Fibroblast of mammary gland (primary cell): Measurements from ENCODE around the gene PFKFB4.

ENCODE experiments used
- DNase-seq: peaks from one replicate; pipeline ENCODE4 v3.0.0-alpha.2; 2010; ENCODE audit warnings: low read depth
- H3K4me3 ChIP-seq: 2 replicates; pipeline ENCODE4 v1.5.1; 2011; ENCODE audit warnings: low read depth, mild to moderate bottlenecking, low read length, moderate library complexity; ENCODE audit not compliant: control insufficient read depth
- TF ChIP-seq, protein P1 (sequence below): conservative IDR thresholded peaks from 2 replicates; pipeline ENCODE4 v1.5.1; 2011; ENCODE audit warnings: low read depth, low read length, inconsistent platforms; ENCODE audit not compliant: control insufficient read depth, insufficient read depth

Gene PFKFB4

DNA sequence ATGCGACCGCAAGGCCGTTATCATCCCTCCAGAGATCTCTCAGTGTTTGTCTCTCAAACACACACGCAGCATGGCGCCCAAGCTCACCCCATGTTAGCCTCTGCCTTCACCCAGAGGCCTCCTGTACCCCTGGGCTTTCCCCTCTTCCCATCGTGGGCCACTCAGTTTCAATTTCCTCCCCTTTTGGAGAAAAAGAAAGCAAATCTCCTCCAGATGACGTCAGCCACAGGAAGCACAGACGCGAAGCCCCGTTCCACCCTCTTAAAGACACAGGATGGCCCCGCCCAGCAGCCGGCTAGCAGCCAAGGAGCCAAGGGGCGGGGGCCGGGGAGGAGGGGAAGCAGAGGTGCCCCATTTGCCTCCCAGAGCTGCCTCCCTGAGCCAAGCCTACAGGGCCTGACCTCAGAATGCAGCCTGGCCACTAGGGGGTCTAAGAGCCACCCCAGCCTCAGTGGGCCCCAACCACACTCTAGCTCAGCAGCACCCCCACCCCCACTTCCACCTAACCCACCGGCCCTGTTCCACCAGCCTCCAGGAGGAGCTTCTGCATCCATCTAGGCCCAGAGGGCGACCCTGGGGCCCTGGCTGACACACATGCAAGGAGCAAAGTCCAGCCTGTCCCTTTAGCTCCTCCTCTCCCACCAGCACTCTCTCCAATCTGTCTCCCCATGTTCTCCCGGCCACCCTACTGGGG lies 83.5 kb downstream of the PFKFB4 start:
- DNase-seq, result peak; percentile 90
- H3K4me3 ChIP-seq, result peak overlapping the region; percentile 95
- TF ChIP-seq, protein P1, sequence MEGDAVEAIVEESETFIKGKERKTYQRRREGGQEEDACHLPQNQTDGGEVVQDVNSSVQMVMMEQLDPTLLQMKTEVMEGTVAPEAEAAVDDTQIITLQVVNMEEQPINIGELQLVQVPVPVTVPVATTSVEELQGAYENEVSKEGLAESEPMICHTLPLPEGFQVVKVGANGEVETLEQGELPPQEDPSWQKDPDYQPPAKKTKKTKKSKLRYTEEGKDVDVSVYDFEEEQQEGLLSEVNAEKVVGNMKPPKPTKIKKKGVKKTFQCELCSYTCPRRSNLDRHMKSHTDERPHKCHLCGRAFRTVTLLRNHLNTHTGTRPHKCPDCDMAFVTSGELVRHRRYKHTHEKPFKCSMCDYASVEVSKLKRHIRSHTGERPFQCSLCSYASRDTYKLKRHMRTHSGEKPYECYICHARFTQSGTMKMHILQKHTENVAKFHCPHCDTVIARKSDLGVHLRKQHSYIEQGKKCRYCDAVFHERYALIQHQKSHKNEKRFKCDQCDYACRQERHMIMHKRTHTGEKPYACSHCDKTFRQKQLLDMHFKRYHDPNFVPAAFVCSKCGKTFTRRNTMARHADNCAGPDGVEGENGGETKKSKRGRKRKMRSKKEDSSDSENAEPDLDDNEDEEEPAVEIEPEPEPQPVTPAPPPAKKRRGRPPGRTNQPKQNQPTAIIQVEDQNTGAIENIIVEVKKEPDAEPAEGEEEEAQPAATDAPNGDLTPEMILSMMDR, result no peak

DNA sequence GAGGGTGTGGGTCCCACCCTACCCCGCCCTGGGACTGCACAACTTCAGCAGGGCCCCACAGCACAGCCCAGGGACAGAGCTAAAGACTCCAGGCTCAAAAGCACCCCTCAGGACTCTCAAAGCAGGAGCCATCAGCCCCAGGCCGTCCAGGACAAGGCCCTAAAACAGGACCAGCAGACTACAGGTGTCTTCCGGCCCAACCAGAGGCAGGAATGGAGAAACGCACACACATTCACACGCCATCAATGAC lies 84.0 kb downstream of the PFKFB4 start:
- H3K4me3 ChIP-seq, result peak overlapping the region; percentile 95
- no peak for DNase-seq
- TF ChIP-seq, protein P1, result peak; percentile 4

DNA sequence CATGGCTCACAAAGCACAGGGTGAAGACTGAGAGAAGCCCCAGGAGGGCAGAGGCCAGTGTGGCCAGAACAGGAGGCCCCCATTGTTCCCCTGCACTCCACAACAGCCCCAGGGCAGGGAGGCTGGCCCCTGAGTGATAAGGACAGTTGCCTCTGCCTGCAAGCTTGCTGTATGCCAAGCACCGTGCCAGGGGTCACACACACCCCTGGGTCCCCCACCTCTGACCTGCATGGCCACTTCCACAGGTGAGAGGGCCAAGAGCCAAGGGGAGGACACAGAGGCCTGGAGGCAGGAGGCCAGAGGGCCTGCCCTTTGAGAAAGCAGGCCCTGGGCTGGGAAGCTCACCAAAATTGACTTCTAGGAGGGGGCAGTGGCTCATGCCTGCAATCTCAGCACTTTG lies 86.3 kb downstream of the PFKFB4 start:
- TF ChIP-seq, protein P1, result no peak
- DNase-seq, result no peak
- H3K4me3 ChIP-seq, result no peak overlapping the region

DNA sequence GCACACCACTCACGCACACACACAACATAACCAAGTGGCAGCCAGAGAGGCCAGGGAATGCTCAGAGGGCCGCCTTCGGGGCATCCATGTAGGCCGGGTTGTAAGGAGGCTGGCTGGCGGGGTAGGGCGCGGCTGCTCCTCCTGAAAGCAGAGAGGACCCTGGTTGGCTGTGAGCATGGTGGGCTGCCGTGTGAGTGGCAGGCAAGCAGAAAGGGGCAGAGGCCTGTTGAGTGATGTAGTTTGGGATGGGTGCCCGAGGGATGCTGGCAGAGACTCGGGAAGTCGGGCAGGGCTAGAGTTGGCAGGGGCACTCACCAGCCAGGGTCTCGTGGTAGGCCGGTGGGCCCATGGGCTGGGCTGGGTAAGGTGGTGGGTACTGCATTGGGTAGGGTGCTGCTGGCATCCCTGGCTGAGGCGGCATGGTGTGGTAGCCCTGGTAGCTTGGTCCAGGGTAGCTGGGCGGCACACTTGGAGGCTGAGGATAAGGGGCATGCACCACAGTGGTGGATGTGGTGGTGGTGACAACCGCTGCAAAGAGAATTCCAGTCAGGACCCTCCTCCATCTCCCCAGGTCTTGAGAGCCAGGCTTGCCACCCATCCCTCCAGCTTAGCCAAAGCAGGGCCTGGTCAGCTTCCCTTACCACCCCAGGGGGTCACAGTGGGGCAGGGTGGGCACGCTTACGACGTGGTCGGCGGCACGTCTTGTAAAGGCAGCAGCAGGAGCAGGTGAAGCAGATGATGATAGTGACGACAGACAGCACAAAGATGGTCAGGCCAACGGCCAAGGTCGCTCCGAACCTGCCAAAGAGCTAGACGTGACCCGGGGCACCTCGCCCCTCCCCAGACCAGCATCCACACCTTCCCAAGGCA lies 87.3 kb downstream of the PFKFB4 start:
- no peak overlapping the region for H3K4me3 ChIP-seq
- TF ChIP-seq, protein P1, result no peak

DNA sequence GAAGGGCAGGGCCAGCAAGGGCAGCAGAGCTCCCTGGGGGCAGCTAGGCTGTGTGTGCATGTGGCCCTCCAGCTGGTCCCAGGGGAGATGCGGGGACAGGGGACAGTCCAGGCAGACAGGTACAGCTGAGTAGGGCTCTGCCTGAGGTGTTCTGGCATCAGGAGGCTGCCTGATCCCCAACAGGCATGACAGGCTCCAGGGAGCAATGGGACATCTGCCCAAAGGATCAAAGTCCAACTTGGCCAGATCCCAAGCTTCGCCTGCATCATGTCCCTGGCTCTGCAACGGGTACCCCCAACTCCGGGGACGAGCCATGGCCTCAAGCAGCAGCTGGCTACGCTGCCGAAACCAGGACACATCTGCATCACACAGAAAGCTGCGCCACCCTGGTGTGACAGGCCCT lies 88.3 kb downstream of the PFKFB4 start:
- H3K4me3 ChIP-seq, result no peak overlapping the region
- DNase-seq, result no peak
- TF ChIP-seq, protein P1, result no peak

More for the DNA sequence above, 87.3 kb downstream of the PFKFB4 start:
- no peak for DNase-seq
